GM19324 (cell line): ENCODE measurements around the gene DHX34.
"Not testable (repeated sequence)": the region's sequence is repeated elsewhere in the genome, so short reads cannot be mapped to it uniquely, and the experiment has no call there.

Experiments used
- ATAC-seq: cut with Tn5 transposase; IDR thresholded peaks from one replicate; pipeline ENCODE4 v1.9.1; 2021; ENCODE audit warnings: mild to moderate bottlenecking, moderate library complexity; ENCODE audit not compliant: unreplicated experiment, low FRiP score

Gene DHX34

DNA sequence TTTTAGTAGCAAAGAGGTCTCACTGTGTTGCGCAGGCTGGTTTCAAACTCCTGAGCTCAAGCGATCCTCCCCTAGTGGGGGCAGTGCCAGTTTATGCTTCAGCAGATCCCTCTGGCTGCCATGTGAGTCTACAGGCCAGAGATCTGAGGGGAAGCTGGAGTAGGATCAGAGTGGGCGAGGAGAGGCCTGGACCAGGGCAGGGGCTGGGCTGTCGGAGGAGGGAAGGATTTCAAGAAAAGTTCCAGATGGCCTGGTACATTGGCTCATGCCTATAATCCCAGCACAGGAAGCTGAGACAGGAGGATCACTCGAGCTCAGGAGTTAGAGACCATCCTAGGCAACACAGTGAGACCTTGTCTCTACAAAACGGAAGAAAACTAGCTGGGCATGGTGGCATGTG is 9.8 kb downstream of the DHX34 start:
- no peak for ATAC-seq

- no peak for ATAC-seq
These were observed 13.2 kb downstream of the DHX34 start for GRCh38 chr19:47362321-47362720.

DNA sequence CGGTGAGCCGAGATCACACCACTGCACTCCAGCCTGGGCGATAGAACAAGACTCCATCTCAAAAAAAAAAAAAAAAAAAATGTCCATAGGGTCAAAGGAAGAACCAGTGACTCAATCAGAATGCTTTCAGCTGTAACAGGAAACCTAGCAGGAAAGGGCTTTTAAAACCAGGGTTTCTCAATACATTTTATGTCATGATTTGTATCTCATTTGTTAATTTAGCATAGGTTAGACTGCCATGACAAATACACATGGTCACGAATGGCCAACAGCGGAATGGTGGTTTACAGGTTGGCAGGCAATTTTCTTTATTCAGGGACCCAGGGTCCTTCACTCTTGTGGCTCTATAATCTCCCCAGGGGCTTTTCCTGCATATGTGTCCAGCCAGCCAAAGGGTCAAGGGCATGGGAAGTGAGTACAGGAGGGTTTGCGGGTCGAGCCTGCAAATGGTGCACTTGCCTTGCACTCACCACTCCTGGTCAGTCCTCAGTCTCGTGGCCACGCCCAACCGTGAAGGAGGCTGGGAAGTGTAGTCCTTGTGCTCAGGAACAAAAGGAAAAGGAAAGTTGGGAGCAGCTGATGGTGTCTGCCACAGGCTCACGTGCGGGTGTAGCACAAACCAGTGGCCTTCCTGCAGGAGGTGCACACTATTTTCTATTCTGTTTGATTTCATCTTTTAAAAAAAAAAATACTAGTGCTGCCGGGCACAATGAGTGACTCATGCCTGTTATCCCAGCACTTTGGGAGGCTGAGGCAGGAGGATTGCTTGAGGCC is 14.8 kb downstream of the DHX34 start:
- ATAC-seq: no peak

DNA sequence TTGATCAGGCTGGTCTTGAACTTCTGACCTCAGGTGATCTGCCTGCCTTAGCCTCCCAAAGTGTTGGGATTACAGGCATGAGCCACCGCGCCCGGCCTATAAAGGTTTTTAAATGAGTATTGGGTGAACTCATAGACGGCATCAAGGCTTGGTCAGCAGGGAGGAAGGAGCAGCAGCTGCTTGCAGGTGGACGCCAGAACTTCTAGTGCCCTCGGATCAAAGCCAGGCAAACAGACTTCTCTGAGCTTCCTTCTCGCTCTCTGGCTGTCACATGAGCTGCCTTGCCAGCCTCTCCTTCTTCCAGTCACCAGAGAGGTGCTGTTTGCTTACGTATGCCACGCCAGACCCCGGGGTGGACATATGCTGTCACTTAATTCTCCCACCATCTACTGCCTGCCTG is 16.3 kb downstream of the DHX34 start:
- not testable (repeated sequence) for ATAC-seq

DNA sequence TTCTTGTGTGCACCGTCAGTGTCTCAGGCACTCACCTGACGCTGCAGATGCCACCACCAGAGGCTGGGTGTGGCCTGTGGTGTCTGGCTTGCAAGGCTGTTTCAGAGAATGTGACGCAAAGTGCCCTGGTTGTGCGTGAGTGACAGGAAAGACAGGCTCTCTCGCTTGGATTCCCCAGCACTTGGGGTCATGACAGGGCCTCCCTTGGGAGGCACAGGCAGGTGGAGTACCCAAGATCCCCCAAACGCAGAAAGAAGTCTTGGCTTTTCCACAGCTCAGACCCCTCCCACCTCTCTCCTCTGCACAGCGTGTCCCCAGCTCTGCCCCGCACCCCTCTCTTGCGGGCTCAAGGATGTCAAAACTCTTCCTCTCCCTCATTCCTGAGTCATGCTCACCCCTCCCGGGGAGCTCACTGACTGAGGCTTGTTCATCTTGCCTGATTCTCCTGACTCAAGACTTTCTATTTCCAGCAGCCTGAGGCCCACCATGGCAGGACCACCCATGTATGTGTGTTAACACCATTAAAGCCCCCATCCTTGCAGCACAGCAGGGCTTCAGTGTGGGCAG is 21.0 kb downstream of the DHX34 start:
- no peak for ATAC-seq

GRCh38 chr19:47371261-47371660 is 22.1 kb downstream of the DHX34 start:
- no peak for ATAC-seq

DNA sequence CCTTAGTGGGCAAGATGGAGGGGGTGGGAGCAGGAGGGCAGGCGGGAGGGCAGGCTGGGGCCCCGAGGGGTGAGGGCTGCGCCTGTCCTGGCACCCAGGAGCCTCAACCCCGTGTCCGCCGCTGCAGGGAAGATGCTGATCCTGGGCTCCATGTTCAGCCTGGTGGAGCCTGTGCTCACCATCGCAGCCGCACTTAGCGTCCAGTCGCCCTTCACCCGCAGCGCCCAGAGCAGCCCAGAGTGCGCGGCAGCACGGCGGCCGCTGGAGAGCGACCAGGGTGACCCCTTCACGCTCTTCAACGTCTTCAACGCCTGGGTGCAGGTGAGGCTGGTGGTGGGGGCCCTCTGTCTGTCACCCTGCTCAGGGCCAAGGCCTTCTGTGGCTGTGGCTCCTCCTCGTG is 23.5 kb downstream of the DHX34 start:
- no peak for ATAC-seq

GRCh38 chr19:47373246-47374240 is 24.4 kb downstream of the DHX34 start:
- ATAC-seq: no peak

- no peak for ATAC-seq
These were observed 26.0 kb downstream of the DHX34 start for GRCh38 chr19:47374876-47375693.

GRCh38 chr19:47375694-47376588 is 26.8 kb downstream of the DHX34 start:
- ATAC-seq: no peak

DNA sequence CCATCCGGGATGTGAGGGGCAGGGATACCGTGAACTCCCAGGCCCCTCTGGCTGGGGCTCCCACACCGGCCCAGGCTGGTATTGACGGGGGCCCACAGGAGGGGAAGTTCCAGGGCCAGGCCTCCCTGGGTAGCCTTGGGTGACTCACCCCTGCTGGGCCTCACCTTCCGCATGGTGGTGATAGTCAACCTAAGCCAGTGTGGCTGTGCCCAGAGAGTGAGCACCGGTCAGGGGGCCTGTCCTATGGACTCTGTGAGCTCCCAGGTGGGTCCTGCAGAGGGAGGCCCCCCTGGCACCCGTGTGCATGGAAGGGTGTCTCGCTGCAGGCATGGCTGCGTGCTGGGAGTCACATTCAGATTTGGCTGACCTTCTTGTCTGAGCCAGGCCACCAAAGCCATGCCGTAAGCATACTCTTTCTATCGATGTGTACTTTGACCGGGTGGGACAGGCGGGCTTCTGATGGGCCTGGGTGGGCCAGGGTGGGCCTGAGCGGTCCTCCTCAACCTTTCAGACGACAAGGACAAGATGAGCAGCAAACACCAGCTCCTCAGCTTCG is 27.6 kb downstream of the DHX34 start:
- ATAC-seq: no peak

GRCh38 chr19:47377208-47377701 is 28.1 kb downstream of the DHX34 start:
- no peak for ATAC-seq

DNA sequence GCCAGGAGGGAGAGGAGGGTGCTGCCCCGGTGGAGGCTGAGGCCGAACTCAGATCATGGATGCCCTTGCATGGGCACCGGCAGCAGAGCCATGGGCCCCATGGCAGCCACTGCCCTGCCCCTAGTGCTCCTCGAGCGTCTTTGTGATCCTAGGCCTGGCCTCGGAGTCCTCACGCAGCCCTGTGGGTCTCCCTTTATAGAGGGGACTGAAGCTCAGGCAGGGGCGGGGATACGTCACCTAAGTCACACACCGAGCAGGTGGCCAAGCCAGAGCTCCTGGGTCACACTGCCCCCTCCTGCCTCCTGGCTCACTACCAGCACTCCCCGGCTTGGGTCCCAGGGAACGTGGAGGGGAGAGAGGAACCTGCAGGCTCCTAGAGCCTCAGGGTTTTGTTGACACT is 28.7 kb downstream of the DHX34 start:
- ATAC-seq: no peak

DNA sequence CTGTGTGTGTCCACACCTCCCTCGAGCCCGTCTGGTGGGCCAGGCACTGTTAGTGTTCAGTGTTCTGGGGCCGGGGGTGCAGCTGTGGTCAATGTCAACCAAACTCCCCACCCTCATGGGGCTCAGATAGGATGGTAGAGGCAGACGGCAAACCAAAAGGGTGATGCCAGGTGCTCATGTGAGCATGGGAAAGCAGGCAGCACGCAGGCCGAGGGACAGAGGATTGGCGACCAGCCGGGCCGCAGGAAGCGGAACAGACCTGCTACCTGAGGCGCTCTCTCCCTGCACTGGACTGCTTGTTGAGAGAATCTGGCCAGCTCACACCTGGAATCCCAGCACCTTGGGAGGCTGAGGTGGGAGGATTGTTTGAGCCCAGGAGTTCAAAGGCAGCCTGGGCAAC is 29.1 kb downstream of the DHX34 start:
- no peak for ATAC-seq

DNA sequence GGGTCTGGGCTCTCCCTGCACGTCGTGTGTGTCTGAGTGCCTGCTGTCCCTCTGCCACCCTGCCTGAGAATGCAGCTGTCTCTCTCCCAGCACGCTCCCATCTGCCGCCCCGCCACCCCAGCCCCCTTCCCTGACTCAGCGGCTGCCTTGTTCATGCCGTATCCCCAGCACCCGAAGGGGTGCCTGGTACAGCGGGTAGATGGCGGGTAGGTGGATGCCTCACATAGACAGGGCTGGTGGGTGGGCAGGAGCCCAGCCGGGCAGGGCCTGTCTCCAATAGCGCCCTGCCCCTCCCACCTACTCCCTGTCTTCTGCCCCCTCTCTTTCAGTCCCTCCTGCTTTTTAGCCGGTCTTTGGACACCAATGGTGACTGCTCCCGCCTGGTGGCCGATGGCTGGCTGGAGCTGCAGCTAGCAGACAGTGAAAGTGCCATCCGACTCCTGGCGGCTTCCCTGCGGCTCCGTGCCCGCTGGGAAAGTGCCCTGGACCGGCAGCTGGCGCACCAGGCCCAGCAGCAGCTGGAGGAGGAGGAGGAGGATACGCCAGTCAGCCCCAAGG is 30.3 kb downstream of the DHX34 start:
- ATAC-seq: no peak

DNA sequence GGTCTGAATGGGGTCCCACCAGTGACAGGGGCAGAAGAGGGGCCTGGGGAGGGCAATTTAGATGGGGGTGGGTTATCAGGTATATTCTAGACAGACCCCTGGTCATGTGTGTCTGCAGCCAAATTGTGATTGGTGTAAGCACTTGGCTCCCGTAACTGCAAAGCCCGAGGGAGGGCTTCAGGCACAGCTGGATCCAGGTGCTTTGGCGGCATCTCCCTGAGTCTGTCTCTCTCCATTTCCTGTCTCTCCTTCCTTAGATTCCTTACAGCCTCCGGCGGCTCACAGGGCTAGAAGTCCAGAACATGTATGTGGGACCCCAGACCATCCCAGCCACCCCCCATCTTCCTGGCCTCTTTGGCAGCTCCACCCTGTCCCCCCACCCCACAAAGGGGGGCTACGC is 31.4 kb downstream of the DHX34 start:
- ATAC-seq: no peak

DNA sequence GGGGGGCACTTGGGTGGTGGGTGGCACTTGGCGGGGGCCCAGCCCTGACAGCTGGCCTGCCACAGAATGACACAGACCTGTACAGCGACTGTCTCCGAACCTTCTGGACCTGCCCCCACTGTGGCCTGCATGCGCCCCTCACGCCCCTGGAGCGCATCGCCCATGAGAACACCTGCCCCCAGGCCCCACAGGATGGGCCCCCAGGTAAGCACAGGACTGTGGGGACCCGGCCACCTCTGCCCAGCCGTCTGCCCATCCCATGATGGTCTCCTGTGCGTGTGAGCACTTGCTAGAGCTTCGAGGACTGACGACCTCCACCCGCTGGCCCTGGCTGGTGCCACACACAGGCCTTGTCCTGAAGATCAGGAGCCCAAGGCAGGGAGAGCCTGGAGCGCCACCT is 32.0 kb downstream of the DHX34 start:
- no peak for ATAC-seq

DNA sequence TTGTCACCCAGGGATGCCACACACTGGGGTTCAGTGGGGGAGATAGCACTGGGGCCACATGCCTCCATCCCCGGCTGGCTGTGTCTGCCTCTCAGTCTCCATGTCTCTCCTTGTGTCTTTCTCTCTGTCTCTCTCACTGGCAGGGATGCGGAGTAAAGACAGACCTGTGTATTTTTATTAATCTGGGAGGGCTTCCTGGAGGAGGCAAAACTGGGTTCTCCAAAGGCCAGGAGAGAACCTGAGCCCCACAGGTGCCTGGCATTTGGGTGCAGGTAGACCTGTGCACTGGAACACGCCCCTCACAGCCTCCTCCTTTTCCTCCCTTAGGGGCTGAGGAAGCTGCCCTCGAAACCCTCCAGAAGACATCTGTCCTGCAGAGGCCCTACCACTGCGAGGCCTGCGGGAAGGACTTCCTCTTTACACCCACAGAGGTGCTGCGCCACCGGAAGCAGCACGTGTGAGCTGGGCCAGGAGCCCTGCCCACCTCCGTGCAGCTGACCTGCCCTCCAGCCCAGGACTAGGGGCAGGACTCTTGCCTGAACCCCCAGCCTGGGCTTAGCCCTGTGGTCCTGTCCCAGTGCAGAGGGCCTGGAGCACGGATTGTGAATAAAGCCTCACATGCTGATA is 32.7 kb downstream of the DHX34 start:
- no peak for ATAC-seq
